ENCODE results near the gene METTL21C. TPM values are rescaled to one million over a fixed set of nuclear protein-coding genes. Genes with fewer than 3 reads are reported as not detected.
A peak's percentile ranks its signal among the peaks of the same experiment; 100 is the strongest.

Gene METTL21C
- total RNA-seq, 3 donors from 2014 or later (not counting 1 experiment from before 2014, with no cell fraction given), result not detected

- Mint-ChIP-seq H3K9me3 (no peaks in the 10 kb centered on the region), H3K4me1 (peaks cover 13 to 26% of the 10 kb centered on the region in 2 donors), H3K4me3 (no peak overlapping the region), H3K27me3 (ENCODE audit: low read depth in 2 of 2) (no peaks in the 10 kb centered on the region), H3K27ac (peak overlapping the region; percentile 70 to 72), H3K36me3 (peaks cover 11% of the 10 kb centered on the region)
- Histone ChIP-seq H3K27me3 (ENCODE audit: control insufficient read depth, insufficient read depth, low read length) (no peaks in the 10 kb centered on the region), H3K4me3 (ENCODE audit: low read length) (no peak overlapping the region), H3K36me3 (ENCODE audit: control insufficient read depth, insufficient read depth, low read length) (peaks cover 50% of the 10 kb centered on the region), H3K9me3 (ENCODE audit: control insufficient read depth, insufficient read depth, low read length) (no peaks in the 10 kb centered on the region), H3K27ac (ENCODE audit: low read length) (no peak overlapping the region), H3K4me1 (ENCODE audit: control insufficient read depth, insufficient read depth, low read length) (peaks cover 4% of the 10 kb centered on the region)
- intact Hi-C loops (cut with micrococcal nuclease), result no loop called here
- DNase-seq (no peak), ATAC-seq (no peak)
- WGBS (ENCODE audit: insufficient coverage), result 100% methylated on average over 3 of the region's 3 CpGs
- TF ChIP-seq, protein P1, sequence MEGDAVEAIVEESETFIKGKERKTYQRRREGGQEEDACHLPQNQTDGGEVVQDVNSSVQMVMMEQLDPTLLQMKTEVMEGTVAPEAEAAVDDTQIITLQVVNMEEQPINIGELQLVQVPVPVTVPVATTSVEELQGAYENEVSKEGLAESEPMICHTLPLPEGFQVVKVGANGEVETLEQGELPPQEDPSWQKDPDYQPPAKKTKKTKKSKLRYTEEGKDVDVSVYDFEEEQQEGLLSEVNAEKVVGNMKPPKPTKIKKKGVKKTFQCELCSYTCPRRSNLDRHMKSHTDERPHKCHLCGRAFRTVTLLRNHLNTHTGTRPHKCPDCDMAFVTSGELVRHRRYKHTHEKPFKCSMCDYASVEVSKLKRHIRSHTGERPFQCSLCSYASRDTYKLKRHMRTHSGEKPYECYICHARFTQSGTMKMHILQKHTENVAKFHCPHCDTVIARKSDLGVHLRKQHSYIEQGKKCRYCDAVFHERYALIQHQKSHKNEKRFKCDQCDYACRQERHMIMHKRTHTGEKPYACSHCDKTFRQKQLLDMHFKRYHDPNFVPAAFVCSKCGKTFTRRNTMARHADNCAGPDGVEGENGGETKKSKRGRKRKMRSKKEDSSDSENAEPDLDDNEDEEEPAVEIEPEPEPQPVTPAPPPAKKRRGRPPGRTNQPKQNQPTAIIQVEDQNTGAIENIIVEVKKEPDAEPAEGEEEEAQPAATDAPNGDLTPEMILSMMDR (IDR thresholded peaks at IDR 0.05), result no peak
These were observed 15.3 kb downstream of the METTL21C start for GRCh38 chr13:102679449-102680132.

DNA sequence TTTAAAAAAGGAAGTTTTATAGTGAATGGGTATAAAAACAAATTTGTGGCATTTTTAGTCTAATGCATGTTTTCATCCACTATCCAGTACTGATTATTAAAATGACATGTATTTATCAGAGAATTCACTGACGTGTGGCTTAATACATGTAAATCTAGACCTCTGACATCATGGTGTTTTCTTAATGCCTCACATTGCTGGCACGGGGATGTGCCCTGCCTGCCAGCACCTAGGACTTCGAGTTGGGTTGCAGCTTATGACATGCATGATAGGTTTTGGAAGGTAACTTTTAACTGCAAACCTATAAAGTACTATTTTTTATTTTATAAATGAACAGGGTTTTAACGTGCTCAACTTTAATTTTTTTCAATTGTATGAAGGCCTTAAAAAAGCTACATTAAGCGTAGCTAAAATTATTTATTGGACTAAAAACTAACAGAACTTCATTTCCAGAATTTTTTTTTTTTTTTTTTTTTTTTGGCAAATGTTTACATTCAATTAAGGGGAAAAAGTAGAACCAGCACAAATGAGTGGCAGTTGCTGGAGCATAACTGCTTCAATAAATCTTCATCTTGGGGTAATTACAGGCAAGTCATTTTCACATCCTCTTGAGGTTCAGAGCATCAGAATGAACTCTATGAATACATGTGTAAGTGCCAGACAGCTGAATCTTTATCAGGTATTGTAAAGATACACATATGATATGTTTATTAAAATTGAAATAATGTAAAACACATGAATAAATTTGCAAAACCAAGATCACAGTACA, 16.3 kb downstream of the METTL21C start:
- Mint-ChIP-seq H3K9me3 (no peaks in the 10 kb centered on the region), H3K36me3 (peaks cover 11% of the 10 kb centered on the region), H3K27ac (no peak overlapping the region), H3K27me3 (ENCODE audit: low read depth in 2 of 2) (no peaks in the 10 kb centered on the region), H3K4me3 (no peak overlapping the region), H3K4me1 (peaks cover 13 to 26% of the 10 kb centered on the region in 2 donors)
- Histone ChIP-seq H3K9me3 (ENCODE audit: control insufficient read depth, insufficient read depth, low read length) (no peaks in the 10 kb centered on the region), H3K4me3 (ENCODE audit: low read length) (no peak overlapping the region), H3K36me3 (ENCODE audit: control insufficient read depth, insufficient read depth, low read length) (peaks cover 59% of the 10 kb centered on the region), H3K4me1 (ENCODE audit: control insufficient read depth, insufficient read depth, low read length) (peaks cover 4% of the 10 kb centered on the region), H3K27me3 (ENCODE audit: control insufficient read depth, insufficient read depth, low read length) (no peaks in the 10 kb centered on the region), H3K27ac (ENCODE audit: low read length) (no peak overlapping the region)
- intact Hi-C loops (cut with micrococcal nuclease), result no loop called here
- TF ChIP-seq, protein P1 (IDR thresholded peaks at IDR 0.05), result no peak
- 97% methylated on average over 2 of the region's 5 CpGs for WGBS (ENCODE audit: insufficient coverage)
- ATAC-seq, result no peak
- DNase-seq, result no peak

DNA sequence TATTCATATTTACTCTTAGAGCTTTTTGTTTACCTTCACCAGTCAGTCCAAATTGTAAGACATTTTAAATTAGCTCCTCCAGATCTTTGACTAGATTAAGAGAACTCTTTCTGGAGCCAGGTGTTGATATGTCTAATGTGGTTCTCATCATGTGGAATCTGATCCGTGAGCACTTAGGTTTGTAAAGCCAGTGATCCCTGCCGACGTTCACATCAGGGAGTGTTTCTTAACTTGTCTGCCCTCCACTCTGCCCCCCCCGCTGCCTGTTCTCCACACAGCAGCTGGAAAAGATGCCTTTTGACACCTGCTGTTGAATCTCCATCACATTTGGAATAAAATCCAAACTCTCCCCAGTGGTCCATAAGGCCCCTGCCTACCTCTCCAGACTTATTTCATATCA, 17.7 kb downstream of the METTL21C start:
- no peaks in the 10 kb centered on the region for H3K27me3 Mint-ChIP-seq (ENCODE audit: low read depth in 2 of 2)
- no peak overlapping the region for H3K27ac ChIP-seq (ENCODE audit: low read length)
- WGBS (ENCODE audit: insufficient coverage), result 96% methylated on average over 4 of the region's 4 CpGs
- H3K27ac Mint-ChIP-seq, result peak overlapping the region in 1 of 2 donors; percentile 26
- no peak overlapping the region for H3K4me3 Mint-ChIP-seq
- no peaks in the 10 kb centered on the region for H3K9me3 Mint-ChIP-seq
- peaks cover 13 to 14% of the 10 kb centered on the region in 2 donors for H3K4me1 Mint-ChIP-seq
- H3K4me1 ChIP-seq (ENCODE audit: control insufficient read depth, insufficient read depth, low read length), result peaks cover 4% of the 10 kb centered on the region
- no peaks in the 10 kb centered on the region for H3K9me3 ChIP-seq (ENCODE audit: control insufficient read depth, insufficient read depth, low read length)
- peaks cover 68% of the 10 kb centered on the region for H3K36me3 ChIP-seq (ENCODE audit: control insufficient read depth, insufficient read depth, low read length)
- intact Hi-C loops (cut with micrococcal nuclease), result no loop called here
- no peak for ATAC-seq
- TF ChIP-seq, protein P1 (IDR thresholded peaks at IDR 0.05), result no peak
- no peaks in the 10 kb centered on the region for H3K27me3 ChIP-seq (ENCODE audit: control insufficient read depth, insufficient read depth, low read length)
- DNase-seq, result no peak
- peaks cover 11% of the 10 kb centered on the region for H3K36me3 Mint-ChIP-seq
- H3K4me3 ChIP-seq (ENCODE audit: low read length), result no peak overlapping the region

Data from natural killer cell (primary cell).